Stimulated activated CD8-positive, alpha-beta memory T cell treated with anti-CD3 and anti-CD28 coated beads, Interleukin-15, amount 100 ng/mL, for 4 hours (primary cell): ENCODE data around the gene PPFIA1.
A peak's percentile ranks its signal among the peaks of the same experiment; 100 is the strongest.
"Not testable (repeated sequence)": the region's sequence is repeated elsewhere in the genome, so short reads cannot be mapped to it uniquely, and the experiment has no call there.

Experiments used
- DNase-seq, 2 donors: peaks; one replicate each; pipeline ENCODE4 v3.0.0-alpha.2; 2020; ENCODE audit warnings: low read depth in 2 of 2

The PPFIA1 gene

DNA sequence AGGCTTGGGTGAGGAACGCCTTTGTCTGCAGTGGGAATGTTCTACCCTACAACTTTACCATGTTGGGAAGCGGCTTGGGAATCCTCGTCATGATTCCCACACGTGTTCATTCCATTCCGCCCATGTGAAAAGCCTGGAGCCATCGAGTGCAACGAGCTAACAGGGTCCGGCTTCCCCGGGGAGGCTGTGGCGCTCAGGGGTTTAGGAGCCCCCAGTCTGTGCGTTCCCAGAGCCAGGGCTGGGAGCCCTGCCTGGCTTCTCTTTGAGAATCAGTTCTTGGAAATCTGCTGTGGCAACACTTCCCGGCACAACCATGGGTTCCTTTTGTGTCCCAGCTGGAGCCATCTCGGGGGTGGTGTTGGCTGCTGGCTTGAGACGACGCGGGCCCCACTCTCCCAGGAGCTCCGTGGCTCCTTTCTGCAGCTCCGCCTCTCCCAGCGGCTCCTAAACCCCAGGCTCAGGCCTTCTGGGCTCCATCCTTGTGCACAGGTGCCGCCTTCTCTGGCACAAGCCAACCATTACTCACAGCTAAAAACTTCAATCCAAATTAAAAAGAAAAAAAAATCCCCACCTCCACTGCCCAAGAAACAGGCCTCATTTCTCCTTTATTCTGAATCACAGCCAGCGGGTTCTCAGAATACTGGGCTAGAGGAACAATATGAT lies 18.7 kb upstream of the PPFIA1 start:
- DNase-seq, result no peak

DNA sequence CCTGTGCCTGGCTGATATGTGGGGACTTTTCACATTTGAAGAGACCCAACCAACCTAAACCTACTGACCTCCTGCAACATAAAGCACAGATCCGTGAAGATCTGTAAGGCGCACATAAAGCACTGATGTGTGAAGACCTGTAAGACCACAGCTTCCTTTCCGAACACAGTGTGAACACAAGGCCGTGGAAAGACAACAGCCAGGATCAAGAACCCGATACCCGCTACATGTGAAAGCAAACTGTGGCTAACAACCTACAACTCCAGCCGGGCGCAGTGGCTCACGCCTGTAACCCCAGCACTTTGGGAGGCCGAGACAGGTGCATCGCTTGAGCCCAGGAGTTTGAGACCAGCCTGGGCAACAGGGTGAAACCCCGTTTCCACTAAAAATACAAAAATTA lies 17.6 kb upstream of the PPFIA1 start:
- DNase-seq, result no peak

DNA sequence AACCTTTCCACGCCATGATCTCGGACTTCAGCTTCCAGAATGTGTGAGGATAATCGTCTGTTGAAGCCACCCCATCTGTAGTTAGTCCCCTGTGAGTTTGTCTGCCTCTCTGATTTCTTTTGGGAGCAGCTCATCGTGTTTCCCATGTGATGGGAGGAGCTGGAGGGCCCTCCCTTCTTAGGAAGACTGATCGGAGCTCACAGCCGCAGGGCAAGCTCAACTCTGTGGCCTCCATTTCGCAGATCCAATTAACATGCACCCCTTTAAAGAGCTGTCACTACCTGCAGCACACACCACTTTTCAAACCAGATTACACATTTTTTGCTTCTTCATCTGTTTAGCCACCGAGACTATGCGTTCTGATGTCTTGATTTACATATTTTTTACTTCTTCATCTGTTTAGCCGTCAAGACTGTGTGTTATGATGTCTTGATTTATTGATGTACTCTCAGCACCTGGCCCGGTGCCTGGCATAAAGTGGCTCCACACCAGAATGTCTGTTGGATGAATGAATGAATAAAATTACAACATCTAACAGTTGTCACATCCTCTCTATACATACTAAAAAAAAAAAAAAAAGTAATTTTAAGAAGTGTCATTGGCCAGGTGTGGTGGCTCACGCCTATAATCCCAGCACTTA lies 14.9 kb upstream of the PPFIA1 start:
- no peak for DNase-seq

DNA sequence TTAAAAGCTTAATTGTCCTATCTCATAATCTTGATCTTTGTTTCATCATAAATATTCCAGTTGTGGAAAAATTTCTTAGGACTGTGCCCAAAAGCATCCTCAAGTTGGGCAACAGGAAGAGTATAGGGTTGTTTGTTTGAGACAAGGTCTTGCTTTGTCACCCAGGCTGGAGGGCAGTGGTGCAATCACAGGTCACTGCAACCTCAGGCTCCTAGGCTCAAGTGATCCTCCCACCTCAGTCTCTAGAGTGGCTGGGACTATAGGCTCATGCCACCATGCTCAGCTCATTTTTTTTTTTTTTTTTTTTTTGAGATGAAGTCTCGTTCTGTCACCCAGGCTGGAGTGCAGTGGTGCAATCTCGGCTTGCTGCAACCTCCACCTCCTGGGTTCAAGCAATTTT lies 11.4 kb upstream of the PPFIA1 start:
- DNase-seq, result not testable (repeated sequence)

DNA sequence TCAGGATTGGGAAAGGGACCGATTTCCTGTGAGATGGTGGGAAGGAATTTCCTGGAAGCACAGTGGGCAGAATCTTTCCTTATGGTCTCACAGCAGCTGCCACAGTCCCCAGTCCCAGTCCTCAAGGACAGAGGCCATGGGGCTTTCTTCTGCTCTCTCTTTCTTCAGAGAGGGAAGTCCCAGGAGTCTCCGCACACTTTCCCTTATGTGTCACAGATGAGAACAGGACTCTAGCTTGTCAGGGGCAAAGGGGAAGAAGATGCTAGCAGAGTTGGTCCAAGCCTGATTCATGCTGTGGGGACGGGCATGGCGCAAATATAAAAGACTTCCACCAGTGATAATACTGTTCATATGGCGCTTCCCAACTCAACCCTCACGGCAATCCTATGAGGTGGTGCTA lies 7.5 kb upstream of the PPFIA1 start:
- no peak for DNase-seq

DNA sequence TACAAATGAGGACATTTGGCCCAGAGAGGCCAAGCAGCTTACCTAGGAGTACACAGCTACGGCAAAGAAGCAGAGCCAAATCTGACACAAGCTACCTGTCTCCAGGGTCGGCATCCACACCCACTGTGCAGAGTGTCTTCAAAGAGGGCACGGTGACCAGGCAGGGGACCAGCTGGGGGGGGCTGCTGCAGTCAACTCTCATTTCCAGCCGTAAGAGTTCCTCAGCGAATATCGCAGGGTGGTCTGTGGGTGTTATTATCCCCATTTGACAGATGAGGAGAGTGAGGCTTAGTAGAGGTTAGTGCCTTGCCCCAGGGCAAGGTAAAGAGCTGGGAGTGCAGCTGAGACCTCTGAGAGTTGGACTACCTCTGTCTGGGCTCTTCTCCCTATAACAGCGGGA lies 7.1 kb upstream of the PPFIA1 start:
- DNase-seq, result no peak

DNA sequence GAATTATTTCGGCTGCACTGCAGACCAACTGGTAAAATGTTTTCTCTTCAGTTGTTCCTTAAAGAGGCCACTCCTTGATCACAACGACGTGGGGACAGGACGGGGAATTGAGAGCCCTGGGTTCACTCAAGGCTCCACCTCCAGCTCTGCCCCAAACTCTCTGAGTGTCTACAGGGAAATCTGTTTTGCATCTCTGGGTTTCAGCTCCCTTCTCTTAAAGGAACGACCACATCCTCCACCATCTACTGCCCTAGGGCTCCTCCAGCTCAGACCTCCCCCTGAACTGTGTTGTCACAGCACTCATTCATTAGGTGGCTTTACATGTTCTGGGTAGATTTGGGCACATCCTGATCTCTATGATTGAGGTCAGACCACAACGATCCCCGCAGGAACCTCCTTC lies 5.1 kb upstream of the PPFIA1 start:
- DNase-seq, result no peak

DNA sequence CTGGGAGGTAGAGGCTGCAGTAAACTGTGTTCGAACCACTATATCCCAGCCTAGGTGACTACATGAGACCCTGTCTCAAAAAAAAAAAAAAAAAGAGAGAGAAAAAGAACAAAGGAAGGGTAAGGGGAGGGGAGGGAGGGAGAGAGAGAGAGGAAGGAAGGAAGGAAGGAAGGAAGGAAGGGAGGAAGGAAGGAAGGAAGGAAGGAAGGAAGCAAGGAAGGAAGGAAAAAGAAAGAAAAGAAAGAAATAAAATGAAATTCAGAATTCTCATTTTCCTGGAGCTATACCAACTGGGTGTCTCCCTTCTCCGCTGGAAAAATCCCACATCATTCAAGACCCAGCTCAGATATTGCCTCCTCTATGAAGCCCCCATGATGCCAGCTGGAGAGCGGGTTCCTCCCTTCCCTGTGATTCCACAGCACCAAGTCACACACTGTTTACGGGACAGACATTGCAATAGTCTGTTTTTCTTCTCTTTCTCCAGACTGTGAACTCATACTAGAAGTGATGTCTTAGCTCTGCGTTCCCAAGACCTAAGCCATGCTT lies 3.0 kb upstream of the PPFIA1 start:
- DNase-seq, result no peak

DNA sequence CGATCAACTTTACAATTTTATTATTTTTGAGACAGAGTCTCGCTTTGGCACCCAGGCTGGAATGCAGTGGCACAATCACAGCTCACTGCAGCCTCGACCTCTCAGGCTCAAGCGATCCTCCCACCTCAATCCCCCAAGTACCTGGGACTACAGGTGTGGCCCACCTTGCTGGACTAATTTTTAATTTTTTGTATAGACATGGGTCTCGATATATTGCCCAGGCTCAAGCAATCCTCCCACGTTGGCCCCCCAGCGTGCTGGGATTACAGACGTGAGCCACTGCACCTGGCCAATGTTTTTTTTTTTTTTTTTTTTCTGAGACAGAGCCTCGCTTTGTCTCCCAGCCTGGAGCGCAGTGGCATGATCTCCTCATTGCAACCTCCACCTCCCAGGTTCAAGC lies 2.0 kb upstream of the PPFIA1 start:
- DNase-seq, result no peak

DNA sequence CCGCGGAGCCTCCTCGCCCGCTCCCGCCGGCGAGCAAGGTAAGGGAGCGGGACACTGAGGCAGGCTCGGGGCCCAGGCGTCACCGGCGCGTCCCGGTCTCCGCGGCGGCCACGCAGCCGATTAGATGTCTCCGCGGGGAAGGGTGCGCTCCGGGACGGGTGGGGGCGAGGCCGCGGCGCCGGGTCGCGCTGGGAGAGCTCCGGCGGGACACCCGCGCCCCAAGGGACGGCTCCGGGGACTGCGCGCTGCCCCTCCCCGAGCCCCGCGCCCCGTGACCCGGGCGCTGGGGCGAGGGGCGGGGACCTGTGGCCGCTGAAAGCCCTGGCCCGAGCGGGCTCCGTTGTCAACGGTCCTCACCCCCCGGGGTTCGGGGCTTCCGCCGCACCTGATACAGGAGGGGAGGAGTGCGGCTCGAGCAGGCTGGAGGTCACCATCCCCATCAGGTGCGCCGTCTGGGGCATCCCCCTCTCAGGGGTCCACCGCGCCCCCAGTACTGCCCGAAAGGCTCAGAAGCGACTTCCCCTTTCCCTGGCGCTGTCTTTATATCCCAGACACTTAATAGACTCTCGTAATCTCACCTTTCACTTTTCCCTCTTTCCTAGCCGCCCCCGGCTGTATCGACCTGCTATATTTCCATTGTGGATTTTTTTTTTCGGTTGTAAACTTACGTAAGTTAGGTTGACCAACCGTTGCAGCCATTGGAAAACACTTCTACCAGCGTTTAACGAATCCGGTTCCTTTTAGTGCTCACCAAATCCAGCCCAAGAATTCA lies 573 bp downstream of the PPFIA1 start:
- peak in 1 of 2 donors; percentile 3 for DNase-seq

DNA sequence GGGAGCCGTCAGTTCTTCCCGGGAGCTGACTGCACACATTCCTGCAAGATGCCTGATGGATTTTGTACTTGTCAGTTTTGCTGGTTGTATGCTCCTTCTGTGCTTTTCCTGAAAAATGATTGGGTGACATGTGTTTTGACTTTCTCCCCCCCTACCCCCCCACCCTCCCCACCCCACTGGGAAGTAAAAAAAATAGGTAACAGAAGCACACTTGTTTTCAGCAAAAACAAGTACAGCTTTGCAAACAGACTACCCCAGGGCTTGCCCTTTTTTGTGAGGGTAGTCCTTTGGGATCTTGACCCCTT lies 1.1 kb downstream of the PPFIA1 start:
- no peak for DNase-seq

DNA sequence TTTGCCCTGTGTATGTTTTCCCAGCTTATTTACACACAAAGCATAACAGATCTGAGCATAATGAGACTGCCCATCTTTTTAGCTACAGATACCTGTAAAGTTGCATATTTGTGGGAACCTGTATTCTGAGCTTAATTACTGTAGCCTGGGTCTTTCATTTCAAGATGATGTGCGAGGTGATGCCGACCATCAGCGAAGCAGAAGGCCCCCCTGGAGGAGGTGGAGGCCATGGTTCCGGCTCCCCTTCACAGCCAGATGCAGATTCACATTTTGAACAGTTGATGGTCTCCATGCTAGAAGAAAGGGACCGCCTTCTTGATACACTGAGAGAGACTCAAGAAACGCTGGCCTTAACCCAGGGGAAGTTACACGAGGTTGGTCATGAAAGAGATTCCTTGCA lies 1.5 kb downstream of the PPFIA1 start:
- no peak for DNase-seq

DNA sequence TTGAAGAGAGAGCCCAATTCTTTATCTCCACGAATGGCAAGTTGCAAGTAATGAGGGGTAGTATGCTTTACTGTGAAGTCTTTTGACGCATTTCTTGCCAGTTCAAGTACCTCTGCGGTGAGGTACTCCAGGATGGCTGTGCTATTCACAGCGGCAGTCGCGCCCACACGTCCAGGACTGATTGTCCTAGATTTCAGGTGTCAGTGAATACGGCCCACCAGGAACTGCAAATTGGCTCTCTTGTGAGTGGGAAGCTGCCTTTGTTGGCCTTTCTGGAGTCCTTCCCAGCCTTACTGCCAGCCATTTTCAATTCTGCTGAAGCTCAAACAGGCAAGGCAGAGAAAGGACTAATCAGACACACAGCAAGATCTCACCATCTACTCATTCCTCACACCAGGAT lies 8.5 kb downstream of the PPFIA1 start:
- DNase-seq, result no peak

DNA sequence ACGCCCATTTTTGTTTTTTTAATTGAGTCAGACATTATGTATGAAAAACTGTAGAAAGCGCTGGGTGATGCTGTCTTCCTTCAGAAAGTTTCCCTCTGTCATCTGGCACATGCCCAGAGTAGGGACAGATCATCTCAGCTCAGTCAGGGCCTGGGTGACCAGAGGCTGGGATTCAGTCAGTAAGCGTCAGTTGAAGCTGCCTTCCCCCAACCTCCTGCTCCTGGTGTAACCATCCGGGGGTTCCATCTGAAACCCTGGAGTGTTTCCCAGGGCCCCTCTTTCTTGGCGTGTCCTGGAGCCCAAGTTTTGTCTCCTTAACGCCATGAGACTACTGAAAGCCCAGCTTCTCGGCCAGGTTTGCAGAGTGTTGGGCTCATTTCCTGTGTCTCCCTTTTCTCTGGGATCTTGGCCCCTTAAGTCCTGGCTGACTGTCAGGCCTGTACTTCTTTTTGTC lies 10.7 kb downstream of the PPFIA1 start:
- no peak for DNase-seq

DNA sequence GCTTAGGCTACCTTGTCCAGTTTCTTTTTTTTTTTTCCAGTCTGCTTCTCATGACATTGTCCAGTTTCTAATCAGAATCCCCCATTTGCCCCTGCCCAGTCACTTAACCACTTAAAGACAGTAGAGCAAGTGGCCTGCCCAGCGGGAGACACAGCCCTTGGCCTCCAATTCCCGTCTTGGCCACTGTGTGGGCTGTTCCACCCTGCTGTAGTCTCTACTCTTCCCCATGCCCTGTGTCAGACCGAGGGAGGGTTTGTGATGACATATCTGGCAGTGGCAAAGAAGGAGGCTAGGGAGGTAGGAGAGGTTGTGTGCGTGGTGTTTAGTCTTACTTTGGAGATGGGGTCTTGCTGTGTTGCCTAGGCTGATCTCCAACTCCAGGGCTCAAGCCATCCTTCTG lies 11.5 kb downstream of the PPFIA1 start:
- no peak for DNase-seq

DNA sequence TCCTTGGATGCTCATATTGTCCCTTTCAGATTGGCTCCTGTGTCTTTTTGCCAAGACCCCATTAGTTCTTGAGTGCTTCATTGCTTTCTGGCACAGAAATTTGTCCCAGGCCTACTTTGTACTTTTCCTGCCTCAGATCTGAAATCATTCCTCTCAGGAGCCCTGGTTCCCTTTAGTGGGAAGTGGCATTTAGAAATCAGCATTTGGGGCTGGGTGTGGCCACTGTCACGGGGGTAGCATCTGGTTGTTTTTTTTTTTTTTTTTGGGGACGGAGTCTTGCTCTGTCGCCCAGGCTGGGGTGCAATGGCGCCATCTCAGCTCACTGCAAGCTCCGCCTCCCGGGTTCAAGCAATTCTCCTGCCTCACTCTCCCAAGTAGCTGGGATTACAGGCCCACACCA lies 18.2 kb downstream of the PPFIA1 start:
- no peak for DNase-seq

DNA sequence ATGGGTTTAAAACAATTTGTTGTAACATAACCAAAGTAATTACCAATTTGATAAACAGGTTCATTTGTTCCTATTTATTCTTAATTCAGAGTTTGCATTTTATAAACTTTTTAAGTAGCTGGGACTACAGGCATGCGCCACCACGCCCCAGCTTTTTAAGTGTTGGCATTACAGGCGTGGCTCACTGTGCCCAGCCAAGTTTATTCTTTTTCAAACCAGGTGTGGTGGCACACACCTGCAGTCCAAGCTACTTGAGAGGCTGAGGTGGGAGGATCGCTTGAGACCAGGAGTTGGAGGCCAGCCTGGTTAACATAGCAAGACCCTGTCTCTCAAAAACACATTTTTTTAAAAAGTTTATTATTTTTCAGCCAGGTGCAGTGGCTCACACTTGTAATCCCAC lies 19.1 kb downstream of the PPFIA1 start:
- no peak for DNase-seq

DNA sequence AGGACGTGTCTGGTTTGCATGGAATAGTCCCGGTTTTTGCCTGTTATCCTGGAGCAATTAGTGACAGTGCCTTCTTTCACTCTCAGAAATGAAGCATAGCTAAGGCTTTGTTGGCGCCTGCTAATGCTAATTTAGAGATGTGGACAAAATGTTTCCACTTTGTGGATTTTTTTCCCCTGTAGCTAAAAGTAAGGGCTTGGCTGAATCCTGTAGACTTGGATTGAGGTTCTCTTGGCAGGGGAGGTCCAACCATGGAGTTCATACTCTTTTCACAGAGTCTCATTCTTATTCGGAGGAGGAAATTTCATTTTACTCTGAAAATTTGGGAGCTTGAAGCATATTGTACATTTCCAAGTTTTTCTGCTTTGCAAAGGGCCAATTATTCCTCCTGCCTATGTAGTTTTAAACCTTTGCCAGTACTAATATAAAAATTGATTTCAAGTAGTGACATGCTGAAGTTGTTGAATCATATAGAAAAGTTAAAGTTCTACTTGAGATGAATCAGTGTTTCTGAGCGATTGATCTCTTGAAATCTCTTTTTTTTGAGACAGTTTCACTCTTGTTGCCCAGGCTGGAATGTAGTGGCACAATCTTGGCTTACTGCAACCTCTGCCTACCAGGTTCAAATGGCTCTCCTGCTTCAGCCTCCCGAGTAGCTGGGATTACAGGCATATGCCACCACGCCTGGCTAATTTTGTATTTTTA lies 20.0 kb downstream of the PPFIA1 start:
- DNase-seq, result no peak

DNA sequence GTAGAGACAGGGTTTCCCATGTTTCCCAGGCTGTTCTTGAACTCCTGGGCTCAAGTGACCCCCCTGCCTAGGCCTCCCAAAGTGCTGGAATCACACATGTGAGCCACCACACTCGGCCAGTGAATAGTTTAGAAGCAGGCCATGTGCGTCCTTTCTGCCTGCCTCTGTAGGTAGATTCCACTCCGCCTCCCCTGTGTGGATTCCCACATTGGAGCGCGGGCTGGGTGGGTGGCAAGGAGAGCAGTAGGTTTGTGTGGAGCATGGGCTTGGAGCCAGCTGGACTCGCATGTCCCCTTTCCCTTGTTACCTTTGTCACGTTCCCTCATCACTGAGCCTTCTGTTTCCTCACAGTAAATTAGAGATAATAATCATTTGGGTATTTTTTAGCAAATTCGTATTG lies 21.7 kb downstream of the PPFIA1 start:
- DNase-seq, result no peak

DNA sequence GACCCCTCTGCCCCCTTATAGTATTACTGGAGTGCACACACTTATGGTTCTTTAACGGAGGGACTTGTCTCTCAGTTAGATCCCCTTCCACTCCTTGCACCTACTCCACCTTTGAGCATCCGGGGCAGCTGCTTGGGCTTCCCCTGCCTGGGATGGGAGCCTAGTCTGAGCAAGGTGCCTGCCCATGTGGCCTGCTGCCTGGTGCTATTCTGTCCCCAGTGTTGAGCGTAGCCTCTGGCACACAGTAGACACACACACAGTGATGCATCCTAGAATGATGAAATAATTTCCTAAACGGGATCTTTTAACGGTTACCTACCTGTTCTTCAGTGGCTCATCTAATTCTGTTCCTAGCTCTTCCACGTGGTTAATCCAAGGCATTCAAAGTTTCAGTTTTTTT lies 22.4 kb downstream of the PPFIA1 start:
- DNase-seq, result no peak

DNA sequence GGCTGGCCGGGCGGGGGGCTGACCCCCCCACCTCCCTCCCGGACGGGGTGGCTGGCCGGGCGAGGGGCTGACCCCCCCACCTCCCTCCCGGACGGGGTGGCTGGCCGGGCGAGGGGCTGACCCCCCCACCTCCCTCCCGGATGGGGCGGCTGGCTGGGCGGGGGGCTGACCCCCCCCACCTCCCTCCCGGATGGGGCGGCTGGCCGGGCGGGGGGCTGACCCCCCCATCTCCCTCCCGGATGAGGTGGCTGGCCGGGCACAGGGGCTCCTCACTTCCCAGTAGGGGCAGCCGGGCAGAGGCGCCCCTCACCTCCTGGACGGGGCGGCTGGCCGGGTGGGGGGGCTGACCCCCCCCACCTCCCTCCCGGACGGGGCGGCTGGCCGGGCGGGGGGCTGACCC lies 24.7 kb downstream of the PPFIA1 start:
- DNase-seq, result not testable (repeated sequence)

DNA sequence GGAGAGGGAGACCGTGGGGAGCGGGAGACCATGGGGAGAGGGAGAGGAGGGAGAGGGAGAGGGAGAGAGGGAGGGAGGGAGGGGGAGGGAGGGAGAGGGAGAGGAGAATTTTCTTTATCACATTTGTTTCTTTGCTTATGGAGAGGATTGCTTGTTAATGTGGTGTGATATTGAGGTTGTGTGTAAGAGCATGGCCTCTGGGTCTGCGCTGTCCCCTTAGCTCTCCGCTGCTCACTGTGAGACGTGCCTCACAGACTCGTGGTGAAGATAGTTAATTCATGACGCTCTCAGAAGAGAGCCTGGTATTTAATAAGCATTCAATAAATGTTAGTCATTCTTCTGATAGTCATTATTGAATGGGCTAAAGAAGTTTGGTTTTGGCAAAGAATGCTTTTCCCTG lies 26.2 kb downstream of the PPFIA1 start:
- no peak for DNase-seq
